ENCODE results near the gene DNM3.

DNA sequence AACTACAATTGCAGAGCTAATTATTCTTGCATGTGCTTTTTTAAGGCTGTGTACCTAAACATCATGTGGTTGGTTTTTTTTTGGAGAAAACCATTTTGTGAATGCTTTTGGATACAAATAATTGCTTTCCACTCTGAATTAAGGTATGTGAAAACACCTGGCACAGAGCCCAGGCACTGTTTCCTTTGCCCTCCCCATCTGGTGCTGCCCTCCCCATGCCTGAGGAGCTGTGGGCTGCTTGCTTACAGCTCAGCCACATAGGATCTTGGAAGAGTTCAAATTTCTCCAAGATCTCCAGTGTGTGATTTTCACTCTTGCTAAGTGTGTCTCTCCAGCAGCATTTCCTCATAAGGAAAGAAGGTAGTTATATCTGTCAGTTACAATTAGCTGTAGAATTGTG lies 27.8 kb downstream of the DNM3 start:
- TF ChIP-seq RAD21 (IDR thresholded peaks at IDR 0.05; ENCODE audit: insufficient read depth, low read depth, low read length) (no peak), SUZ12 (IDR thresholded peaks at IDR 0.05; ENCODE audit: unreplicated experiment) (no peak), BRCA1 (IDR thresholded peaks at IDR 0.05; ENCODE audit: low read depth, low read length) (no peak), EGR1 (IDR thresholded peaks at IDR 0.05; ENCODE audit: borderline replicate concordance in 1 of 2, low read depth in 2 of 2, low read length in 2 of 2) (no peak), CHD4 (IDR thresholded peaks at IDR 0.05) (no peak), JUNB (IDR thresholded peaks at IDR 0.05) (no peak), SIN3A (IDR thresholded peaks at IDR 0.05; ENCODE audit: low read depth, low read length) (no peak), SRF (IDR thresholded peaks at IDR 0.05; ENCODE audit: low read depth in 2 of 2, low read length in 2 of 2) (no peak), EP300 (IDR thresholded peaks at IDR 0.05; ENCODE audit: borderline replicate concordance in 1 of 2, control insufficient read depth in 1 of 2, low read depth in 2 of 2, low read length in 2 of 2) (no peak)
- TF ChIP-seq, protein P1, sequence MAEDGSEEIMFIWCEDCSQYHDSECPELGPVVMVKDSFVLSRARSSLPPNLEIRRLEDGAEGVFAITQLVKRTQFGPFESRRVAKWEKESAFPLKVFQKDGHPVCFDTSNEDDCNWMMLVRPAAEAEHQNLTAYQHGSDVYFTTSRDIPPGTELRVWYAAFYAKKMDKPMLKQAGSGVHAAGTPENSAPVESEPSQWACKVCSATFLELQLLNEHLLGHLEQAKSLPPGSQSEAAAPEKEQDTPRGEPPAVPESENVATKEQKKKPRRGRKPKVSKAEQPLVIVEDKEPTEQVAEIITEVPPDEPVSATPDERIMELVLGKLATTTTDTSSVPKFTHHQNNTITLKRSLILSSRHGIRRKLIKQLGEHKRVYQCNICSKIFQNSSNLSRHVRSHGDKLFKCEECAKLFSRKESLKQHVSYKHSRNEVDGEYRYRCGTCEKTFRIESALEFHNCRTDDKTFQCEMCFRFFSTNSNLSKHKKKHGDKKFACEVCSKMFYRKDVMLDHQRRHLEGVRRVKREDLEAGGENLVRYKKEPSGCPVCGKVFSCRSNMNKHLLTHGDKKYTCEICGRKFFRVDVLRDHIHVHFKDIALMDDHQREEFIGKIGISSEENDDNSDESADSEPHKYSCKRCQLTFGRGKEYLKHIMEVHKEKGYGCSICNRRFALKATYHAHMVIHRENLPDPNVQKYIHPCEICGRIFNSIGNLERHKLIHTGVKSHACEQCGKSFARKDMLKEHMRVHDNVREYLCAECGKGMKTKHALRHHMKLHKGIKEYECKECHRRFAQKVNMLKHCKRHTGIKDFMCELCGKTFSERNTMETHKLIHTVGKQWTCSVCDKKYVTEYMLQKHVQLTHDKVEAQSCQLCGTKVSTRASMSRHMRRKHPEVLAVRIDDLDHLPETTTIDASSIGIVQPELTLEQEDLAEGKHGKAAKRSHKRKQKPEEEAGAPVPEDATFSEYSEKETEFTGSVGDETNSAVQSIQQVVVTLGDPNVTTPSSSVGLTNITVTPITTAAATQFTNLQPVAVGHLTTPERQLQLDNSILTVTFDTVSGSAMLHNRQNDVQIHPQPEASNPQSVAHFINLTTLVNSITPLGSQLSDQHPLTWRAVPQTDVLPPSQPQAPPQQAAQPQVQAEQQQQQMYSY (CRISPR knock-in tag; IDR thresholded peaks at IDR 0.05): no peak
- TF ChIP-seq, protein P2, sequence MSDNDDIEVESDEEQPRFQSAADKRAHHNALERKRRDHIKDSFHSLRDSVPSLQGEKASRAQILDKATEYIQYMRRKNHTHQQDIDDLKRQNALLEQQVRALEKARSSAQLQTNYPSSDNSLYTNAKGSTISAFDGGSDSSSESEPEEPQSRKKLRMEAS (IDR thresholded peaks at IDR 0.05; ENCODE audit: low read depth, low read length): no peak
- TF ChIP-seq, protein P3, sequence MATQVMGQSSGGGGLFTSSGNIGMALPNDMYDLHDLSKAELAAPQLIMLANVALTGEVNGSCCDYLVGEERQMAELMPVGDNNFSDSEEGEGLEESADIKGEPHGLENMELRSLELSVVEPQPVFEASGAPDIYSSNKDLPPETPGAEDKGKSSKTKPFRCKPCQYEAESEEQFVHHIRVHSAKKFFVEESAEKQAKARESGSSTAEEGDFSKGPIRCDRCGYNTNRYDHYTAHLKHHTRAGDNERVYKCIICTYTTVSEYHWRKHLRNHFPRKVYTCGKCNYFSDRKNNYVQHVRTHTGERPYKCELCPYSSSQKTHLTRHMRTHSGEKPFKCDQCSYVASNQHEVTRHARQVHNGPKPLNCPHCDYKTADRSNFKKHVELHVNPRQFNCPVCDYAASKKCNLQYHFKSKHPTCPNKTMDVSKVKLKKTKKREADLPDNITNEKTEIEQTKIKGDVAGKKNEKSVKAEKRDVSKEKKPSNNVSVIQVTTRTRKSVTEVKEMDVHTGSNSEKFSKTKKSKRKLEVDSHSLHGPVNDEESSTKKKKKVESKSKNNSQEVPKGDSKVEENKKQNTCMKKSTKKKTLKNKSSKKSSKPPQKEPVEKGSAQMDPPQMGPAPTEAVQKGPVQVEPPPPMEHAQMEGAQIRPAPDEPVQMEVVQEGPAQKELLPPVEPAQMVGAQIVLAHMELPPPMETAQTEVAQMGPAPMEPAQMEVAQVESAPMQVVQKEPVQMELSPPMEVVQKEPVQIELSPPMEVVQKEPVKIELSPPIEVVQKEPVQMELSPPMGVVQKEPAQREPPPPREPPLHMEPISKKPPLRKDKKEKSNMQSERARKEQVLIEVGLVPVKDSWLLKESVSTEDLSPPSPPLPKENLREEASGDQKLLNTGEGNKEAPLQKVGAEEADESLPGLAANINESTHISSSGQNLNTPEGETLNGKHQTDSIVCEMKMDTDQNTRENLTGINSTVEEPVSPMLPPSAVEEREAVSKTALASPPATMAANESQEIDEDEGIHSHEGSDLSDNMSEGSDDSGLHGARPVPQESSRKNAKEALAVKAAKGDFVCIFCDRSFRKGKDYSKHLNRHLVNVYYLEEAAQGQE (IDR thresholded peaks at IDR 0.05; ENCODE audit: low read depth, low read length): no peak
- TF ChIP-seq, protein P4, sequence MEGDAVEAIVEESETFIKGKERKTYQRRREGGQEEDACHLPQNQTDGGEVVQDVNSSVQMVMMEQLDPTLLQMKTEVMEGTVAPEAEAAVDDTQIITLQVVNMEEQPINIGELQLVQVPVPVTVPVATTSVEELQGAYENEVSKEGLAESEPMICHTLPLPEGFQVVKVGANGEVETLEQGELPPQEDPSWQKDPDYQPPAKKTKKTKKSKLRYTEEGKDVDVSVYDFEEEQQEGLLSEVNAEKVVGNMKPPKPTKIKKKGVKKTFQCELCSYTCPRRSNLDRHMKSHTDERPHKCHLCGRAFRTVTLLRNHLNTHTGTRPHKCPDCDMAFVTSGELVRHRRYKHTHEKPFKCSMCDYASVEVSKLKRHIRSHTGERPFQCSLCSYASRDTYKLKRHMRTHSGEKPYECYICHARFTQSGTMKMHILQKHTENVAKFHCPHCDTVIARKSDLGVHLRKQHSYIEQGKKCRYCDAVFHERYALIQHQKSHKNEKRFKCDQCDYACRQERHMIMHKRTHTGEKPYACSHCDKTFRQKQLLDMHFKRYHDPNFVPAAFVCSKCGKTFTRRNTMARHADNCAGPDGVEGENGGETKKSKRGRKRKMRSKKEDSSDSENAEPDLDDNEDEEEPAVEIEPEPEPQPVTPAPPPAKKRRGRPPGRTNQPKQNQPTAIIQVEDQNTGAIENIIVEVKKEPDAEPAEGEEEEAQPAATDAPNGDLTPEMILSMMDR (IDR thresholded peaks at IDR 0.05 in 2 of 3, conservative IDR thresholded peaks at IDR 0.05 in 1 of 3; ENCODE audit: control insufficient read depth in 2 of 3, extremely low read depth in 1 of 3, insufficient read depth in 1 of 3, low read depth in 3 of 3, low read length in 3 of 3): no peak

All from GM12878 (cell line).